Memory B cell (primary cell): Measurements from ENCODE around the gene TLNRD1.
"Not testable (repeated sequence)": the region's sequence is repeated elsewhere in the genome, so short reads cannot be mapped to it uniquely, and the experiment has no call there.

Source experiments
- ATAC-seq: fragments of 150-1000 bp; cut with Tn5 transposase; 2 replicates; pipeline ENCODE4 v1.10.0; 2021; ENCODE audit warnings: low read depth, mild to moderate bottlenecking, moderate library complexity
- DNase-seq, 2 donors: peaks; one replicate each; pipeline ENCODE4 v3.0.0; 2022; ENCODE audit warnings: low spot score in 2 of 2
- H3K27ac Mint-ChIP-seq: one replicate; pipeline ENCODE4 v1.8.0; 2022; ENCODE audit warnings: mild to moderate bottlenecking, moderate library complexity, mixed read lengths
- H3K27me3 Mint-ChIP-seq: one replicate; pipeline ENCODE4 v1.8.0; 2022; ENCODE audit warnings: mixed read lengths
- H3K36me3 Mint-ChIP-seq: one replicate; pipeline ENCODE4 v1.8.0; 2022; ENCODE audit warnings: mild to moderate bottlenecking, mixed read lengths
- H3K4me1 Mint-ChIP-seq: one replicate; pipeline ENCODE4 v1.8.0; 2022; ENCODE audit warnings: mixed read lengths
- H3K4me3 Mint-ChIP-seq: one replicate; pipeline ENCODE4 v1.8.0; 2022; ENCODE audit warnings: mild to moderate bottlenecking, moderate library complexity, mixed read lengths
- H3K9me3 Mint-ChIP-seq: one replicate; pipeline ENCODE4 v1.8.0; 2022; ENCODE audit warnings: mixed read lengths

TLNRD1 gene

DNA sequence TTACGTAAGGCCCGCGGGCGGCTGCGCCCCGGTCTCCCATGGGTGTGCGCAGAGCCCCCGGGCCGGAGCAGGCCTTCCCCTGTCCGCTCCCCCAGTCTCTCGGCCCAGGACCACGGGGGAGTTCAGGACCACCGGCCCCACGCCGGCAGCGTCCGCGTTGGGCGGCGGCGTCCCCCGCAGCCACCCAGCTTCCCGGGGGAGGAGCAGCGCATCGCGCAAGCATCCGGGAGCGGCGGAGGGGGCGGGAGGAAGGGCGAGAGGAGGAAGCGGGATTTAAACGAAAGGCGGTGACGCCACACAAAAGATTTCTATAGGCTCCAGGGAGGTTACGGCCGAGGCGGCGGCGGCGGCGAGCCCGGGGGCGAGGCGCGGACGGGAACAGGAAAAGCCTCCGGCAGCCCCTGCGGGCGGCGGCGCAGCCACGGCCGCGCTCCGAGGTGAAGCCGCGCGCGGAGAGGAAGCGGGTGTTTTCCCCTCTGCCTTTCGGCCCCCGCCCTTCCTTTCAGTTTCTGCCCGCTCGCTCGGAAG, at the start of gene TLNRD1:
Gene TLNRD1 (plus strand): TSS at position 300 of the 528 bp plus-strand sequence. CDS start 1,349 bp downstream, outside the sequence.
- Mint-ChIP-seq H3K9me3 (peaks cover 4% of the 10 kb centered on the region), H3K4me1 (peaks cover 31% of the 10 kb centered on the region)
- ATAC-seq: peak; percentile 71

DNA sequence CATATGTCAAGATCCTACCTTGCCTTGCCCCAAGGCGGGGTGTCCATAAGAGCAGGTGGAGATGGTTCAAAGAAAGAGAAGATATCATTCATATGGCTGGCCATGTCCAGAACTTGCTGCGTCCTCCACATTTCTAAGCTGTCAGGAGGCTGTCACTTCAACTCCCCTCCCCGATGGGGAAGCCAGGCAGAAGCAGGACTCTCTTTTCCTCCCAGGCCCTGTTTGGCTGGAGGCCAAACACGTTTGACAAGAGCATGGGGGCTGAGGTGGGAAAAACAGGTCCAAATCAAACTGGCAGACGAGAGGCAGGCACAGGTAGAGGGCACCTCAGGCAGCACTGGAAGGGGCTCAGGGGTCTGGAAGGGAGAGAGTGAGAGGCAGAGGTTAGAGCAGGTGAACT, 48.8 kb upstream of the TLNRD1 start:
- H3K4me1 Mint-ChIP-seq: peaks cover 7% of the 10 kb centered on the region
- ATAC-seq (no peak), DNase-seq (no peak)
- H3K27me3 Mint-ChIP-seq: no peaks in the 10 kb centered on the region
- no peak overlapping the region for H3K4me3 Mint-ChIP-seq
- no peak overlapping the region for H3K27ac Mint-ChIP-seq
- H3K9me3 Mint-ChIP-seq: no peaks in the 10 kb centered on the region
- H3K36me3 Mint-ChIP-seq: peaks cover 43% of the 10 kb centered on the region

More for the DNA sequence above, at the start of gene TLNRD1:
- Mint-ChIP-seq H3K27me3 (no peaks in the 10 kb centered on the region), H3K36me3 (peaks cover 7% of the 10 kb centered on the region), H3K4me3 (peak within 1 kb of the TSS; percentile 92), H3K27ac (peak within 1 kb of the TSS; percentile 95)
- peak; percentile 77 to 79 for DNase-seq

GRCh38 chr15:80953001-80953952, 47.4 kb upstream of the TLNRD1 start:
- Mint-ChIP-seq H3K27me3 (no peaks in the 10 kb centered on the region), H3K27ac (no peak overlapping the region), H3K4me1 (peaks cover 9% of the 10 kb centered on the region), H3K4me3 (no peak overlapping the region), H3K36me3 (peaks cover 39% of the 10 kb centered on the region), H3K9me3 (no peaks in the 10 kb centered on the region)
- ATAC-seq (no peak), DNase-seq (no peak)

DNA sequence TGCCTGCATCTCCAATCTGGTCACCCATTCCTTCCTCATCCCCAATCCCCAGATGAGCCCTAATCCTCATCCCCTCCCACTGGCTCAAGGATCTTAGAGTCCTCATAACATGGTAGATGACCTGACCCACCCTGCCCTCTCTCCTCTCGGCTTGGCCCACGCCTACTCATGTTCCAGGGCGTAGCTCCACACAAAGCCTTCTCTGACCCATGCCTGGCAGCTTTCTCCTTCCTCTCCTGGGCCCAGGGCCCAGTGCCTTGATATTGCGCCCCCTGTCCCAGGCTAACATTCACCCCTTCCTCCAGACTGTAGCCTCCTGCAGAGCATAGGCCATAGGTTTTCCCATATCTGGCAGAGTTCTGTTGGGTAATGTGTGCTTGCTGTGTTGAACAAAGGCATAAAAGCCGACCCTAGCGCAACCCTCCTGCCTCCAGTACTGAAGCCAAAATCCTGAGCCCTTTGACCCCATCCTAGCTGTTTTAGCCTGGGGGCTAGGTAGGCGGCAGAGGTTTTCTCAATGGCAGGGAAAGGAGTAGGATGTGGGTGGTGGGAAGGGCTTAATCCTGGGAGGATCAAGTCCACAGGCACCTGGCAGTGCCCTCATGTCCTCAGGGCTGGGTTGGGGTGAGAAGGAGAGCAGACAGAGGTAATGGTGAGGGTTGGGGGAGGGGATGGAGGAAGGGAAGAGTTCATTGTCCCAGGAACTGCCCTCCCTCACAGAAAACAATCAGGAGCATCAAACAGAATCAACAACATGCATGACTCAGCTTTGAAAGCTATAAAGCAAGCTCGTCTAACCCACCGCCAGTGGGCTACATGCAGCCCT, 46.6 kb upstream of the TLNRD1 start:
- H3K9me3 Mint-ChIP-seq: no peaks in the 10 kb centered on the region
- H3K4me1 Mint-ChIP-seq: peaks cover 9% of the 10 kb centered on the region
- H3K27me3 Mint-ChIP-seq: no peaks in the 10 kb centered on the region
- ATAC-seq (no peak), DNase-seq (no peak)
- H3K36me3 Mint-ChIP-seq: peaks cover 42% of the 10 kb centered on the region
- no peak overlapping the region for H3K4me3 Mint-ChIP-seq
- H3K27ac Mint-ChIP-seq: no peak overlapping the region

- not testable (repeated sequence) for H3K4me3 Mint-ChIP-seq, ATAC-seq, H3K27me3 Mint-ChIP-seq, DNase-seq, H3K4me1 Mint-ChIP-seq, H3K27ac Mint-ChIP-seq, H3K9me3 Mint-ChIP-seq
- peaks cover 36% of the 10 kb centered on the region for H3K36me3 Mint-ChIP-seq
Observed at GRCh38 chr15:80955571-80956452, 44.9 kb upstream of the TLNRD1 start.

GRCh38 chr15:80957556-80957955, 43.2 kb upstream of the TLNRD1 start:
- Mint-ChIP-seq H3K4me3 (no peak overlapping the region), H3K36me3 (peaks cover 37% of the 10 kb centered on the region), H3K27me3 (no peaks in the 10 kb centered on the region), H3K27ac (no peak overlapping the region), H3K4me1 (peaks cover 15% of the 10 kb centered on the region), H3K9me3 (no peaks in the 10 kb centered on the region)
- no peak for ATAC-seq
- DNase-seq: no peak

- DNase-seq: no peak
- H3K4me3 Mint-ChIP-seq: no peak overlapping the region
Observed at GRCh38 chr15:80957976-80958375, 42.7 kb upstream of the TLNRD1 start.

GRCh38 chr15:80958818-80959495, 41.8 kb upstream of the TLNRD1 start:
- Mint-ChIP-seq H3K4me3 (no peak overlapping the region), H3K27ac (no peak overlapping the region), H3K4me1 (peaks cover 15% of the 10 kb centered on the region), H3K27me3 (no peaks in the 10 kb centered on the region), H3K9me3 (no peaks in the 10 kb centered on the region), H3K36me3 (peaks cover 36% of the 10 kb centered on the region)
- no peak for ATAC-seq
- no peak for DNase-seq

More at GRCh38 chr15:80957976-80958375, 42.7 kb upstream of the TLNRD1 start:
- Mint-ChIP-seq H3K9me3 (no peaks in the 10 kb centered on the region), H3K27me3 (no peaks in the 10 kb centered on the region), H3K27ac (no peak overlapping the region), H3K4me1 (peaks cover 15% of the 10 kb centered on the region), H3K36me3 (peaks cover 37% of the 10 kb centered on the region)
- no peak for ATAC-seq

DNA sequence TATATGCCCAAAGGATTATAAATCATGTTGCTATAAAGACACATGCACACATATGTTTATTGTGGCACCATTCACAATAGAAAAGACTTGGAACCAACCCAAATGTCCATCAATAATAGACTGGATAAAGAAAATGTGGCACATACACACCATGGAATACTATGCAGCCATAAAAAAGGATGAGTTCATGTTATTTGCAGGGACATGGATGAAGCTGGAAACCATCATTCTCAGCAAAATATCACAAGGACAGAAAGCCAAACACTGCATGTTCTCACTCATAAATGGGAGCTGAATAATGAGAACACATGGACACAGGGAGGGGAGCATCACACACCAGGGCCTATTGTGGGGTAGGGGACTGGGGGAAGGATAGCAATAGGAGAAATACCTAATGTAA, 35.3 kb upstream of the TLNRD1 start:
- H3K27ac Mint-ChIP-seq, H3K27me3 Mint-ChIP-seq, H3K9me3 Mint-ChIP-seq, ATAC-seq, DNase-seq, H3K4me3 Mint-ChIP-seq: not testable (repeated sequence)
- Mint-ChIP-seq H3K4me1 (peaks cover 12% of the 10 kb centered on the region), H3K36me3 (peaks cover 39% of the 10 kb centered on the region)

DNA sequence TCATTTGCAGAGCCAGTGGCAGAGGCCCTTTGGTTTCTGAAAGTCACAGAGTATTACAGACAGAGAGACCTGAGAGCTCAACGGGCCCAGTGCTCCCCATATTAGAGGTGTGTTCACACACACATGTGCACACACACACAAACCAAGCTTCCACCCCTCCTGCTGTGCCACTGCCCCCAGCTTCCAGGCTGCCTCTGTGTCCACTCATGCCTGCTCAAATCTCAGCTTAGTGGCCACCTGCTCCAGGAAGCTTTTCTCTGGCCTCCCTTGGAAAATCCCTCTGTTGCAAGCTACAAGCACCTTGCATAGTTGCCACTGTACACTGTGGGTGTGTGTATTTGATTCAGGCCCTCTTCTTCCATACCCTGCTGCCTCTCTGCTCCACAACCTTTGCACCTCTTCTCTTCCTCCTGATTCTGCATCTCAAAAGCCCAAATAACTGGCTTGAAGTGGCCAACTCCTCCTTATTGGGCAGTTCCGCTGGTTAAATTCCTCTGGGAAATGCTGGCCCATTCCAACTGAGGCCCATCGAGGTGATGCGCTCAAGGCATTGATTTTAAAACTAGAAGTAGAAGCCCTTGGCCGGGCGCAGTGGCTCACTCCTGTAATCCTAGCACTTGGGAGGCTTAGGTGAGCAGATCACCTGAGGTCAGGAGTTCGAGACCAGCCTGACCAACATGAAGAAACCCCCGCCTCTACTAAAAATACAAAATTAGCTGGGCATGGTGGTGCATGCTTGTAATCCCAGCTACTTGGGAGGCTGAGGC, 34.1 kb upstream of the TLNRD1 start:
- peaks cover 33% of the 10 kb centered on the region for H3K36me3 Mint-ChIP-seq
- no peak overlapping the region for H3K4me3 Mint-ChIP-seq
- DNase-seq: no peak
- no peaks in the 10 kb centered on the region for H3K27me3 Mint-ChIP-seq
- no peak for ATAC-seq
- H3K27ac Mint-ChIP-seq: no peak overlapping the region
- peaks cover 2% of the 10 kb centered on the region for H3K9me3 Mint-ChIP-seq
- peaks cover 14% of the 10 kb centered on the region for H3K4me1 Mint-ChIP-seq

DNA sequence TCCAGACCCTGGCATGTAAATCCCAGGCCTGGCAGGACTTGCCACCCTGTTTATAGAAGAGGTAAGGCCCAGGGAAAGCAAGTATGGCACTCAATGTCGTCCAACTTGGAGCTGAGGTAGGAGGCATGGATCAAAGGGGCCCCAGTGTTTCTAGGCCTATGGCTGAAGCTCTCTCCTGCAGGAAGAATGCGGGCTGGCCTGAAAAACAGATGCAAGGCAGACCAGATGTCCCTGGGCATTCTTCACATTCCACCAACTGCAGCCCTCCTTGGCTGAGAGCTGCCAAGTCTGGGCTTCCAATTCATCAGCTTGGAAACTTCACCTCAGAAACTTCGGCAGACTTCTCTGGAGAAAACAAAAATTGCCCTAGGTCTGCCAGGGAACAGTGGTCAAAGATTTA, 33.3 kb upstream of the TLNRD1 start:
- ATAC-seq (no peak), DNase-seq (no peak)
- Mint-ChIP-seq H3K4me1 (peaks cover 9% of the 10 kb centered on the region), H3K4me3 (no peak overlapping the region), H3K9me3 (peaks cover 2% of the 10 kb centered on the region), H3K27ac (no peak overlapping the region), H3K27me3 (no peaks in the 10 kb centered on the region), H3K36me3 (peaks cover 28% of the 10 kb centered on the region)

DNA sequence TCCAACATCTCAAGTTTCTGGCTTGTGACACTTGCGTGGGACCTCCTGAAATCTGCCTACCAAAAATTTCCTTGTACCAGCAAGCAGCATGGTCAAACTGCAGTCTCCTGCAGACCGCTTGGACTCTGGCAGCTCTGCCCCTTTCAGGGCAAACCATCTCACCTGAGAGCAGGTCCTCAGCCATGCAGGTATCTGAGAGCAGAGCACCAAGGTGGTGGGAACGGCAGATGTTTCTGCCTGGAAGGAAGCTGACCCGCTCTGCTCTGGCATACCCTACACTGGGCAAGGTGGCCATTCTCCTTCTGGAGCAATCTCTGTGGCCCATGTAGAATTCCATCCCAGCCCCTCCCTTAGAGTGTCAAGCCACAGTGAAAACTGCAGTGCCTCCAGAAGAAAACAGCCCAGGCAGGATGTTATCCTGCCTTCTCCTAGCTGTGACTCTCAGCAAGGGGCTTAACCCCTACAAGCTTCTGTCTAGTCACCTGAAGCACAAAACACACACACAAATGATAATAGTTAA, 32.7 kb upstream of the TLNRD1 start:
- Mint-ChIP-seq H3K27me3 (no peaks in the 10 kb centered on the region), H3K4me3 (no peak overlapping the region), H3K4me1 (peaks cover 6% of the 10 kb centered on the region), H3K27ac (no peak overlapping the region), H3K36me3 (peaks cover 22% of the 10 kb centered on the region), H3K9me3 (peaks cover 2% of the 10 kb centered on the region)
- ATAC-seq (no peak), DNase-seq (no peak)
